ENCODE measurements around the gene TSPYL2. TPM values are rescaled to one million over a fixed set of nuclear protein-coding genes. Genes with fewer than 3 reads are reported as not detected.

TSPYL2 gene
- polyA plus RNA-seq, 4 donors: 6.7 to 20.7 (median 12.3) TPM

GRCh38 chrX:53050841-53051240, 31.3 kb upstream of the TSPYL2 start:
- Histone ChIP-seq H3K9me3 (ENCODE audit: control insufficient read depth in 2 of 2, insufficient read depth in 1 of 2, low read depth in 1 of 2, low read length in 1 of 2) (no peaks in the 10 kb centered on the region), H3K4me3 (ENCODE audit: low read depth in 1 of 3, low read length in 3 of 3) (no peak overlapping the region), H3K4me1 (ENCODE audit: control insufficient read depth in 3 of 3, insufficient read depth in 2 of 3, low read depth in 1 of 3, low read length in 2 of 3) (no peaks in the 10 kb centered on the region), H3K36me3 (ENCODE audit: control insufficient read depth in 3 of 3, insufficient read depth in 2 of 3, low read depth in 1 of 3, low read length in 3 of 3) (no peaks in the 10 kb centered on the region), H3K27me3 (ENCODE audit: control insufficient read depth in 3 of 3, insufficient read depth in 3 of 3, low read length in 3 of 3) (no peaks in the 10 kb centered on the region), H3K27ac (ENCODE audit: low read depth in 1 of 3, low read length in 2 of 3) (no peak overlapping the region)
- DNase-seq: no peak
- WGBS, 3 donors: 77 to 79% (median 79%) methylated on average over 4 to 6 of the region's 6 CpGs
- no peak for FAIRE-seq

- Histone ChIP-seq H3K27me3 (ENCODE audit: control insufficient read depth in 3 of 3, insufficient read depth in 3 of 3, low read length in 3 of 3) (no peaks in the 10 kb centered on the region), H3K36me3 (ENCODE audit: control insufficient read depth in 3 of 3, insufficient read depth in 2 of 3, low read depth in 1 of 3, low read length in 3 of 3) (no peaks in the 10 kb centered on the region), H3K4me1 (ENCODE audit: control insufficient read depth in 3 of 3, insufficient read depth in 2 of 3, low read depth in 1 of 3, low read length in 2 of 3) (no peaks in the 10 kb centered on the region), H3K9me3 (ENCODE audit: control insufficient read depth in 2 of 2, insufficient read depth in 1 of 2, low read depth in 1 of 2, low read length in 1 of 2) (no peaks in the 10 kb centered on the region), H3K27ac (ENCODE audit: low read depth in 1 of 3, low read length in 2 of 3) (no peak overlapping the region), H3K4me3 (ENCODE audit: low read depth in 1 of 3, low read length in 3 of 3) (no peak overlapping the region)
- WGBS, 3 donors: 71 to 84% (median 72%) methylated on average over 6 of the region's 6 CpGs
- DNase-seq: no peak
- FAIRE-seq: no peak
Observed at GRCh38 chrX:53055244-53055849, 26.8 kb upstream of the TSPYL2 start.

GRCh38 chrX:53056292-53056691, 25.9 kb upstream of the TSPYL2 start:
- DNase-seq (no peak), FAIRE-seq (no peak)
- Histone ChIP-seq H3K36me3 (ENCODE audit: control insufficient read depth in 3 of 3, insufficient read depth in 2 of 3, low read depth in 1 of 3, low read length in 3 of 3) (no peaks in the 10 kb centered on the region), H3K27ac (ENCODE audit: low read depth in 1 of 3, low read length in 2 of 3) (no peak overlapping the region), H3K27me3 (ENCODE audit: control insufficient read depth in 3 of 3, insufficient read depth in 3 of 3, low read length in 3 of 3) (no peaks in the 10 kb centered on the region), H3K4me1 (ENCODE audit: control insufficient read depth in 3 of 3, insufficient read depth in 2 of 3, low read depth in 1 of 3, low read length in 2 of 3) (no peaks in the 10 kb centered on the region), H3K9me3 (ENCODE audit: control insufficient read depth in 2 of 2, insufficient read depth in 1 of 2, low read depth in 1 of 2, low read length in 1 of 2) (no peaks in the 10 kb centered on the region), H3K4me3 (ENCODE audit: low read depth in 1 of 3, low read length in 3 of 3) (no peak overlapping the region)
- WGBS, 3 donors: 83 to 85% (median 84%) methylated on average over 5 of the region's 5 CpGs

- H3K9me3 ChIP-seq (ENCODE audit: control insufficient read depth in 2 of 2, insufficient read depth in 1 of 2, low read depth in 1 of 2, low read length in 1 of 2): no peaks in the 10 kb centered on the region
- no peaks in the 10 kb centered on the region for H3K27me3 ChIP-seq (ENCODE audit: control insufficient read depth in 3 of 3, insufficient read depth in 3 of 3, low read length in 3 of 3)
- FAIRE-seq (no peak), DNase-seq (no peak)
- peaks cover 0 to 5% (median 0%) of the 10 kb centered on the region in 3 donors for H3K4me1 ChIP-seq (ENCODE audit: control insufficient read depth in 3 of 3, insufficient read depth in 2 of 3, low read depth in 1 of 3, low read length in 2 of 3)
- no peak overlapping the region for H3K27ac ChIP-seq (ENCODE audit: low read depth in 1 of 3, low read length in 2 of 3)
- 62 to 79% (median 71%) methylated on average over 1 of the region's 1 CpG for WGBS, 3 donors
- H3K4me3 ChIP-seq (ENCODE audit: low read depth in 1 of 3, low read length in 3 of 3): no peak overlapping the region
- no peaks in the 10 kb centered on the region for H3K36me3 ChIP-seq (ENCODE audit: control insufficient read depth in 3 of 3, insufficient read depth in 2 of 3, low read depth in 1 of 3, low read length in 3 of 3)
Observed at GRCh38 chrX:53065104-53065503, 17.1 kb upstream of the TSPYL2 start.

GRCh38 chrX:53071064-53071463, 11.1 kb upstream of the TSPYL2 start:
- no peaks in the 10 kb centered on the region for H3K9me3 ChIP-seq (ENCODE audit: control insufficient read depth in 2 of 2, insufficient read depth in 1 of 2, low read depth in 1 of 2, low read length in 1 of 2)
- no peak overlapping the region for H3K4me3 ChIP-seq (ENCODE audit: low read depth in 1 of 3, low read length in 3 of 3)
- H3K27ac ChIP-seq (ENCODE audit: low read depth in 1 of 3, low read length in 2 of 3): no peak overlapping the region
- H3K4me1 ChIP-seq (ENCODE audit: control insufficient read depth in 3 of 3, insufficient read depth in 2 of 3, low read depth in 1 of 3, low read length in 2 of 3): no peaks in the 10 kb centered on the region
- no peak for DNase-seq
- H3K27me3 ChIP-seq (ENCODE audit: control insufficient read depth in 3 of 3, insufficient read depth in 3 of 3, low read length in 3 of 3): no peaks in the 10 kb centered on the region
- 69 to 85% (median 72%) methylated on average over 10 of the region's 10 CpGs for WGBS, 3 donors
- no peak for FAIRE-seq
- H3K36me3 ChIP-seq (ENCODE audit: control insufficient read depth in 3 of 3, insufficient read depth in 2 of 3, low read depth in 1 of 3, low read length in 3 of 3): no peaks in the 10 kb centered on the region

GRCh38 chrX:53071604-53072417, 10.4 kb upstream of the TSPYL2 start:
- peak overlapping the region in 1 of 3 donors; percentile 73 for H3K27ac ChIP-seq (ENCODE audit: low read depth in 1 of 3, low read length in 2 of 3)

GRCh38 chrX:53072418-53073114, 9.6 kb upstream of the TSPYL2 start:
- H3K36me3 ChIP-seq (ENCODE audit: control insufficient read depth in 3 of 3, insufficient read depth in 2 of 3, low read depth in 1 of 3, low read length in 3 of 3): no peaks in the 10 kb centered on the region
- H3K9me3 ChIP-seq (ENCODE audit: control insufficient read depth in 2 of 2, insufficient read depth in 1 of 2, low read depth in 1 of 2, low read length in 1 of 2): no peaks in the 10 kb centered on the region
- H3K4me3 ChIP-seq (ENCODE audit: low read depth in 1 of 3, low read length in 3 of 3): no peak overlapping the region
- 70 to 79% (median 72%) methylated on average over 9 of the region's 9 CpGs for WGBS, 3 donors
- no peaks in the 10 kb centered on the region for H3K27me3 ChIP-seq (ENCODE audit: control insufficient read depth in 3 of 3, insufficient read depth in 3 of 3, low read length in 3 of 3)
- peak overlapping the region in 1 of 3 donors; percentile 73 for H3K27ac ChIP-seq (ENCODE audit: low read depth in 1 of 3, low read length in 2 of 3)
- DNase-seq (no peak), FAIRE-seq (no peak)
- no peaks in the 10 kb centered on the region for H3K4me1 ChIP-seq (ENCODE audit: control insufficient read depth in 3 of 3, insufficient read depth in 2 of 3, low read depth in 1 of 3, low read length in 2 of 3)

More at GRCh38 chrX:53071604-53072417, 10.4 kb upstream of the TSPYL2 start:
- Histone ChIP-seq H3K4me3 (ENCODE audit: low read depth in 1 of 3, low read length in 3 of 3) (peak overlapping the region in 2 of 3 donors; percentile 33 to 43), H3K9me3 (ENCODE audit: control insufficient read depth in 2 of 2, insufficient read depth in 1 of 2, low read depth in 1 of 2, low read length in 1 of 2) (no peaks in the 10 kb centered on the region), H3K4me1 (ENCODE audit: control insufficient read depth in 3 of 3, insufficient read depth in 2 of 3, low read depth in 1 of 3, low read length in 2 of 3) (no peaks in the 10 kb centered on the region), H3K27me3 (ENCODE audit: control insufficient read depth in 3 of 3, insufficient read depth in 3 of 3, low read length in 3 of 3) (no peaks in the 10 kb centered on the region), H3K36me3 (ENCODE audit: control insufficient read depth in 3 of 3, insufficient read depth in 2 of 3, low read depth in 1 of 3, low read length in 3 of 3) (no peaks in the 10 kb centered on the region)
- 1 to 10% (median 3%) methylated on average over 29 to 31 of the region's 31 CpGs for WGBS, 3 donors
- FAIRE-seq (no peak), DNase-seq (peak; percentile 78 to 83)

- Histone ChIP-seq H3K4me1 (ENCODE audit: control insufficient read depth in 3 of 3, insufficient read depth in 2 of 3, low read depth in 1 of 3, low read length in 2 of 3) (no peaks in the 10 kb centered on the region), H3K27ac (ENCODE audit: low read depth in 1 of 3, low read length in 2 of 3) (peak overlapping the region in 1 of 3 donors; percentile 21), H3K36me3 (ENCODE audit: control insufficient read depth in 3 of 3, insufficient read depth in 2 of 3, low read depth in 1 of 3, low read length in 3 of 3) (no peaks in the 10 kb centered on the region), H3K4me3 (ENCODE audit: low read depth in 1 of 3, low read length in 3 of 3) (no peak overlapping the region), H3K9me3 (ENCODE audit: control insufficient read depth in 2 of 2, insufficient read depth in 1 of 2, low read depth in 1 of 2, low read length in 1 of 2) (no peaks in the 10 kb centered on the region), H3K27me3 (ENCODE audit: control insufficient read depth in 3 of 3, insufficient read depth in 3 of 3, low read length in 3 of 3) (no peaks in the 10 kb centered on the region)
- WGBS, 3 donors: 67 to 78% (median 69%) methylated on average over 5 to 6 of the region's 6 CpGs
- DNase-seq (no peak), FAIRE-seq (no peak)
Observed at GRCh38 chrX:53073115-53073586, 9.0 kb upstream of the TSPYL2 start.
